HCT116 (cell line): ENCODE measurements around the gene DNM3. TPM values are rescaled to one million over a fixed set of nuclear protein-coding genes. Genes with fewer than 3 reads are reported as not detected.

ENCODE experiments used
- ATAC-seq: fragments of 200-7000 bp; cut with Tn5 transposase; 2 replicates; pipeline ENCODE4 v1.9.1; 2020; ENCODE audit warnings: mild to moderate bottlenecking, moderate library complexity
- BruUV-seq: library from RNA; stranded (reverse); fragments of 400-500 nt; replicated peaks from 2 replicates; lab custom pipeline; 2021; lab: Mats Ljungman, UMichigan
- CTCF ChIA-PET: fragments of 300-600 bp; sonication (Branson Sonifier 250); formaldehyde crosslinking; loops from one replicate; lab custom pipeline; 2021; ENCODE audit warnings: antibody characterized with exemption; lab: Charles Lee
- POLR2A ChIA-PET: fragments of 300-600, 350-600 bp; sonication (Branson Sonifier 250); formaldehyde crosslinking; loops from one replicate; lab custom pipeline; 2021; ENCODE audit warnings: antibody characterized with exemption; lab: Charles Lee
- RAD21 ChIA-PET, 2 experiments: fragments of 300-600 bp; sonication (Branson Sonifier 250); formaldehyde crosslinking; loops; one replicate each; lab custom pipeline; 2023; ENCODE audit warnings: low total read pairs in 2 of 2; ENCODE audit not compliant: uncharacterized antibody in 2 of 2, unreplicated experiment in 2 of 2, low non-redundant PET in 1 of 2; lab: Charles Lee
- DNase-seq: peaks from one replicate; pipeline ENCODE4 v3.0.0-alpha.2; 2010; ENCODE audit warnings: low read depth, low spot score
- H2AFZ ChIP-seq: fragments of 200-600 bp; shearing (Covaris generic), sonication (generic); 2 replicates; pipeline ENCODE4 v1.6.1; 2017; ENCODE audit warnings: low read depth, mixed run types, mixed read lengths, antibody characterized with exemption, low read length; ENCODE audit not compliant: poor library complexity, severe bottlenecking
- H3K27ac ChIP-seq: 2 replicates; pipeline ENCODE4 v1.5.1; 2012; ENCODE audit warnings: low read depth, low read length
- H3K27me3 ChIP-seq: fragments of 200-600 bp; sonication (generic); 2 replicates; pipeline ENCODE4 v1.6.1; 2016; ENCODE audit warnings: mixed run types, low read length, mixed read lengths; ENCODE audit not compliant: insufficient read depth
- H3K36me3 ChIP-seq, 2 experiments: fragments of 200-500 bp in 1 of 2; fragments of 200-600 bp in 1 of 2; sonication (Bioruptor generic) in 1 of 2; sonication (generic) in 1 of 2; 2 replicates each; pipeline versions ENCODE4 v1.5.1 to v1.6.1; 2014 to 2016; ENCODE audit warnings: low read length in 2 of 2, inconsistent platforms in 1 of 2, mixed read lengths in 1 of 2, mixed run types in 1 of 2; ENCODE audit not compliant: insufficient read depth in 2 of 2, control insufficient read depth in 1 of 2
- H3K4me1 ChIP-seq, 2 experiments: fragments of 200-600 bp in 1 of 2; sonication (generic) in 1 of 2; 2 replicates each; pipeline versions ENCODE4 v1.5.1 to v1.6.1; 2012 to 2017; ENCODE audit warnings: low read length in 2 of 2, inconsistent platforms in 1 of 2, mild to moderate bottlenecking in 1 of 2, mixed read lengths in 1 of 2, mixed run types in 1 of 2, moderate library complexity in 1 of 2; ENCODE audit not compliant: insufficient read depth in 2 of 2, control insufficient read depth in 1 of 2
- H3K4me2 ChIP-seq: fragments of 200-600 bp; sonication (generic); 2 replicates; pipeline ENCODE4 v1.6.1; 2017; ENCODE audit warnings: mixed run types, low read length, mixed read lengths
- H3K4me3 ChIP-seq, 2 experiments: fragments of 200-600 bp in 1 of 2; sonication (generic) in 1 of 2; replicated peaks in 1 of 2; 2 replicates each; pipeline ENCODE4 v1.5.1; 2011 to 2016; ENCODE audit warnings: low read length in 2 of 2, control low read depth in 1 of 2, low read depth in 1 of 2, mild to moderate bottlenecking in 1 of 2, mixed read lengths in 1 of 2, mixed run types in 1 of 2
- H3K79me2 ChIP-seq: fragments of 200-600 bp; sonication (generic); 2 replicates; pipeline ENCODE4 v1.6.1; 2017; ENCODE audit warnings: mild to moderate bottlenecking, mixed run types, low read length, moderate library complexity, mixed read lengths; ENCODE audit not compliant: insufficient read depth
- H3K9ac ChIP-seq: fragments of 200-600 bp; sonication (generic); 2 replicates; pipeline ENCODE4 v1.6.1; 2016; ENCODE audit warnings: low read length, mixed read lengths
- H3K9me2 ChIP-seq: fragments of 200-600 bp; sonication (generic), shearing (Covaris generic); 2 replicates; pipeline ENCODE4 v1.6.1; 2017; ENCODE audit warnings: mixed run types, mild to moderate bottlenecking, moderate library complexity; ENCODE audit not compliant: insufficient read depth
- H3K9me3 ChIP-seq, 2 experiments: fragments of 200-500 bp in 1 of 2; fragments of 200-600 bp in 1 of 2; sonication (Bioruptor generic) in 1 of 2; sonication (generic) in 1 of 2; 2 replicates each; pipeline ENCODE4 v1.6.1; 2014 to 2017; ENCODE audit warnings: low read length in 2 of 2, mixed read lengths in 2 of 2, inconsistent platforms in 1 of 2, low read depth in 1 of 2, mild to moderate bottlenecking in 1 of 2, mixed run types in 1 of 2, moderate library complexity in 1 of 2; ENCODE audit not compliant: control insufficient read depth in 1 of 2, insufficient read depth in 1 of 2
- H4K20me1 ChIP-seq: fragments of 200-600 bp; sonication (generic), shearing (Covaris generic); 2 replicates; pipeline ENCODE4 v1.6.1; 2017; ENCODE audit warnings: mixed run types, mild to moderate bottlenecking, moderate library complexity; ENCODE audit not compliant: insufficient read depth
- ATF3 ChIP-seq: IDR thresholded peaks from 2 replicates; pipeline ENCODE4 v1.6.1; 2012
- CEBPB ChIP-seq: IDR thresholded peaks from 2 replicates; pipeline ENCODE4 v1.6.1; 2012; ENCODE audit warnings: low read depth
- EGR1 ChIP-seq: IDR thresholded peaks from 2 replicates; pipeline ENCODE4 v1.6.1; 2012; ENCODE audit warnings: low read depth
- ELF1 ChIP-seq: IDR thresholded peaks from 2 replicates; pipeline ENCODE4 v1.6.1; 2012; ENCODE audit warnings: low read depth, borderline replicate concordance
- EZH2 ChIP-seq: fragments of 200-600 bp; sonication (generic); IDR thresholded peaks from 2 replicates; pipeline ENCODE4 v1.6.1; 2017; ENCODE audit warnings: antibody characterized with exemption, mixed run types
- EZH2phosphoT487 ChIP-seq: fragments of 200-600 bp; IDR thresholded peaks from 2 replicates; pipeline ENCODE4 v1.6.1; 2018; ENCODE audit warnings: antibody characterized with exemption, borderline replicate concordance
- FOSL1 ChIP-seq: IDR thresholded peaks from 2 replicates; pipeline ENCODE4 v1.6.1; 2012; ENCODE audit warnings: low read depth
- JUND ChIP-seq: IDR thresholded peaks from 2 replicates; pipeline ENCODE4 v1.6.1; 2012
- POLR2AphosphoS5 ChIP-seq: IDR thresholded peaks from 2 replicates; pipeline ENCODE4 v1.6.1; 2011; ENCODE audit warnings: mild to moderate bottlenecking, low read depth, low read length, moderate library complexity
- RAD21 ChIP-seq: IDR thresholded peaks from 2 replicates; pipeline ENCODE4 v1.6.1; 2012; ENCODE audit warnings: low read depth, mild to moderate bottlenecking
- SP1 ChIP-seq: IDR thresholded peaks from 2 replicates; pipeline ENCODE4 v1.6.1; 2012; ENCODE audit warnings: low read depth
- TCF7L2 ChIP-seq: IDR thresholded peaks from 2 replicates; pipeline ENCODE4 v1.7.0; 2011; ENCODE audit warnings: borderline replicate concordance, inconsistent platforms; ENCODE audit not compliant: insufficient read depth, insufficient read length; ENCODE audit errors: extremely low read depth
- YY1 ChIP-seq: IDR thresholded peaks from 2 replicates; pipeline ENCODE4 v1.6.1; 2011; ENCODE audit warnings: low read length, low read depth, moderate library complexity, mild to moderate bottlenecking; ENCODE audit not compliant: insufficient replicate concordance; ENCODE audit errors: extremely low read depth
- ZFX ChIP-seq: fragments of 450-650 bp; IDR thresholded peaks from 2 replicates; pipeline ENCODE4 v1.6.1; 2017
- ZNF274 ChIP-seq: fragments of 200-500 bp; sonication (Bioruptor generic); IDR thresholded peaks from 2 replicates; pipeline ENCODE4 v1.6.1; 2014; ENCODE audit warnings: mild to moderate bottlenecking, low read depth, low read length, inconsistent platforms
- intact Hi-C: fragments of 100-400 bp; cut with micrococcal nuclease; formaldehyde crosslinking; loops from 2 replicates; pipeline ENCODE4 v1.10.0; 2022
- total RNA-seq: library from RNA; stranded (reverse); gene quantifications from one replicate; pipeline ENCODE4 v1.2.1, GENCODE V29; 2021; ENCODE audit not compliant: unreplicated experiment
- TF ChIP-seq, protein P1 (sequence below): IDR thresholded peaks from 2 replicates; pipeline ENCODE4 v1.6.1; 2012
- TF ChIP-seq, protein P2 (sequence below), 3 experiments: fragments of 200-600 bp in 1 of 3; sonication (generic) in 1 of 3; IDR thresholded peaks in 2 of 3; conservative IDR thresholded peaks in 1 of 3; 2 replicates each; pipeline ENCODE4 v1.5.1; 2012 to 2017; ENCODE audit warnings: low read depth in 2 of 3, low read length in 2 of 3, antibody characterized with exemption in 1 of 3, borderline replicate concordance in 1 of 3, control low read depth in 1 of 3, mild to moderate bottlenecking in 1 of 3, mixed read lengths in 1 of 3, mixed run types in 1 of 3, moderate library complexity in 1 of 3; ENCODE audit not compliant: insufficient read depth in 1 of 3
- TF ChIP-seq, protein P3 (sequence below): IDR thresholded peaks from 2 replicates; pipeline ENCODE4 v1.6.1; 2011; ENCODE audit warnings: mild to moderate bottlenecking, low read length, moderate library complexity; ENCODE audit not compliant: insufficient replicate concordance; ENCODE audit errors: extremely low read depth

The DNM3 gene
- total RNA-seq, 1 experiment from 2014 or later: 3.1 TPM

GRCh38 chr1:172005856-172006255, 164.6 kb downstream of the DNM3 start (continued):
- no peak for TF ChIP-seq TCF7L2
- TF ChIP-seq, protein P1, sequence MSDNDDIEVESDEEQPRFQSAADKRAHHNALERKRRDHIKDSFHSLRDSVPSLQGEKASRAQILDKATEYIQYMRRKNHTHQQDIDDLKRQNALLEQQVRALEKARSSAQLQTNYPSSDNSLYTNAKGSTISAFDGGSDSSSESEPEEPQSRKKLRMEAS: no peak
- TF ChIP-seq POLR2AphosphoS5: no peak
- TF ChIP-seq EGR1: no peak
- TF ChIP-seq, protein P2, sequence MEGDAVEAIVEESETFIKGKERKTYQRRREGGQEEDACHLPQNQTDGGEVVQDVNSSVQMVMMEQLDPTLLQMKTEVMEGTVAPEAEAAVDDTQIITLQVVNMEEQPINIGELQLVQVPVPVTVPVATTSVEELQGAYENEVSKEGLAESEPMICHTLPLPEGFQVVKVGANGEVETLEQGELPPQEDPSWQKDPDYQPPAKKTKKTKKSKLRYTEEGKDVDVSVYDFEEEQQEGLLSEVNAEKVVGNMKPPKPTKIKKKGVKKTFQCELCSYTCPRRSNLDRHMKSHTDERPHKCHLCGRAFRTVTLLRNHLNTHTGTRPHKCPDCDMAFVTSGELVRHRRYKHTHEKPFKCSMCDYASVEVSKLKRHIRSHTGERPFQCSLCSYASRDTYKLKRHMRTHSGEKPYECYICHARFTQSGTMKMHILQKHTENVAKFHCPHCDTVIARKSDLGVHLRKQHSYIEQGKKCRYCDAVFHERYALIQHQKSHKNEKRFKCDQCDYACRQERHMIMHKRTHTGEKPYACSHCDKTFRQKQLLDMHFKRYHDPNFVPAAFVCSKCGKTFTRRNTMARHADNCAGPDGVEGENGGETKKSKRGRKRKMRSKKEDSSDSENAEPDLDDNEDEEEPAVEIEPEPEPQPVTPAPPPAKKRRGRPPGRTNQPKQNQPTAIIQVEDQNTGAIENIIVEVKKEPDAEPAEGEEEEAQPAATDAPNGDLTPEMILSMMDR (IDR thresholded peaks at IDR 0.05 in 2 of 3, conservative IDR thresholded peaks at IDR 0.05 in 1 of 3; ENCODE audit: borderline replicate concordance in 1 of 3, insufficient read depth in 1 of 3, low read depth in 2 of 3, low read length in 2 of 3): no peak
- no peak for TF ChIP-seq EZH2
- TF ChIP-seq RAD21: no peak
- no peak for TF ChIP-seq ATF3
- no peak for TF ChIP-seq ZNF274
- TF ChIP-seq EZH2phosphoT487: no peak

- Histone ChIP-seq H3K4me3 (no peak overlapping the region), H3K9me2 (no peaks in the 10 kb centered on the region), H4K20me1 (no peaks in the 10 kb centered on the region), H3K36me3 (no peaks in the 10 kb centered on the region), H3K4me1 (no peaks in the 10 kb centered on the region), H3K27ac (no peak overlapping the region), H3K27me3 (no peaks in the 10 kb centered on the region), H3K9ac (no peak overlapping the region), H3K9me3 (peaks cover 0 to 10% of the 10 kb centered on the region in 2 experiments; a peak in 2 of 4 replicates), H3K79me2 (no peaks in the 10 kb centered on the region), H3K4me2 (no peak overlapping the region), H2AFZ (no peak overlapping the region)
- BruUV-seq: no TSS peak
- DNase-seq (no peak), ATAC-seq (no peak)
- intact Hi-C loops: no loop called here
- ChIA-PET RAD21 (no interaction called here), CTCF (no interaction called here), POLR2A (no interaction called here)
- TF ChIP-seq ELF1 (no peak), FOSL1 (no peak), CEBPB (no peak), SP1 (no peak), EZH2phosphoT487 (no peak), ATF3 (no peak), EZH2 (no peak), TCF7L2 (no peak), ZFX (no peak), EGR1 (no peak), JUND (no peak), ZNF274 (no peak), YY1 (no peak)
- TF ChIP-seq, protein P2 (IDR thresholded peaks at IDR 0.05 in 2 of 3, conservative IDR thresholded peaks at IDR 0.05 in 1 of 3; ENCODE audit: borderline replicate concordance in 1 of 3, insufficient read depth in 1 of 3, low read depth in 2 of 3, low read length in 2 of 3): no peak
- TF ChIP-seq, protein P3, sequence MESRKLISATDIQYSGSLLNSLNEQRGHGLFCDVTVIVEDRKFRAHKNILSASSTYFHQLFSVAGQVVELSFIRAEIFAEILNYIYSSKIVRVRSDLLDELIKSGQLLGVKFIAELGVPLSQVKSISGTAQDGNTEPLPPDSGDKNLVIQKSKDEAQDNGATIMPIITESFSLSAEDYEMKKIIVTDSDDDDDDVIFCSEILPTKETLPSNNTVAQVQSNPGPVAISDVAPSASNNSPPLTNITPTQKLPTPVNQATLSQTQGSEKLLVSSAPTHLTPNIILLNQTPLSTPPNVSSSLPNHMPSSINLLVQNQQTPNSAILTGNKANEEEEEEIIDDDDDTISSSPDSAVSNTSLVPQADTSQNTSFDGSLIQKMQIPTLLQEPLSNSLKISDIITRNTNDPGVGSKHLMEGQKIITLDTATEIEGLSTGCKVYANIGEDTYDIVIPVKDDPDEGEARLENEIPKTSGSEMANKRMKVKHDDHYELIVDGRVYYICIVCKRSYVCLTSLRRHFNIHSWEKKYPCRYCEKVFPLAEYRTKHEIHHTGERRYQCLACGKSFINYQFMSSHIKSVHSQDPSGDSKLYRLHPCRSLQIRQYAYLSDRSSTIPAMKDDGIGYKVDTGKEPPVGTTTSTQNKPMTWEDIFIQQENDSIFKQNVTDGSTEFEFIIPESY: no peak
Measured at GRCh38 chr1:172006660-172007059, 165.4 kb downstream of the DNM3 start.
